ENCODE data around the gene ETV6.

GRCh38 chr12:11739980-11740577 is 90.6 kb downstream of the ETV6 start:
- TF ChIP-seq CTCF (conservative IDR thresholded peaks at IDR 0.05 in 1 of 2, IDR thresholded peaks at IDR 0.05 in 1 of 2; ENCODE audit: extremely low read depth in 1 of 2, insufficient read depth in 1 of 2, low read depth in 1 of 2, low read length in 2 of 2) (no peak), EZH2 (IDR thresholded peaks at IDR 0.05; ENCODE audit: borderline replicate concordance, low read length) (no peak)

Data from mammary epithelial cell (primary cell).